Measurements from ENCODE around the gene RPAIN.

DNA sequence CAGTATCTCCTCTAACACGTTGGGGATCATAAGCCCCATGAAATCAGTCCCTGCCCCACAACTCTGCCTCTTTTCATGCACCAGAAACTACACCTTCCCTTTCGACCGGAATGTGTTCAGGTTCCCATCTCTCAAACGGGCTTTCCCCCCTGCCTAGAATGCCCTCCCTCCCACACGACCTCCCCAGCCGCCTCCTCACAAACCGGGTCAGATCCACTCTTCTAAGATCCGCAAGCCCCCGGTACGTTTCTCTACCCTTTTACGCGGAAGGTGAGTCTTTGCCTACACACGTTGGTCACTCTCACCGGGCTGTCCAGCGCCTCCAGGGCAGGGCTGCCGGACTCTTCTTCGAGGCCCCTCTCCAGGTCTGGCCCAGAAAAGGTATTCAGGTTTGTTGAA, 48.1 kb downstream of the RPAIN start:
- TF ChIP-seq POLR2A (IDR thresholded peaks at IDR 0.05; ENCODE audit: low read length) (no peak), GATA1 (IDR thresholded peaks at IDR 0.05; ENCODE audit: low read depth, low read length) (no peak)

Measured in erythroblast (primary cell).